Neural cell (in vitro differentiated cells): ENCODE data around the gene ENG. TPM values are rescaled to one million over a fixed set of nuclear protein-coding genes. Genes with fewer than 3 reads are reported as not detected.
A peak's percentile ranks its signal among the peaks of the same experiment; 100 is the strongest.

Experiments used
- H2AFZ ChIP-seq: fragments of 200-600, 300-800 bp; sonication (generic), shearing (Covaris generic); 2 replicates; pipeline ENCODE4 v1.6.0; 2014; ENCODE audit warnings: low read depth, mild to moderate bottlenecking, antibody characterized with exemption, low read length, moderate library complexity
- H3F3A ChIP-seq: fragments of 200-600 bp; shearing (Covaris generic); 2 replicates; pipeline ENCODE4 v1.6.1; 2016; ENCODE audit warnings: mild to moderate bottlenecking, moderate library complexity, mixed read lengths, antibody characterized with exemption, low read length; ENCODE audit not compliant: insufficient read depth, poor library complexity, severe bottlenecking
- H3K27ac ChIP-seq: fragments of 200-600, 300-800 bp; sonication (generic), shearing (Covaris generic); 2 replicates; pipeline ENCODE4 v1.5.1; 2014; ENCODE audit warnings: mild to moderate bottlenecking, low read length, moderate library complexity
- H3K27me3 ChIP-seq: fragments of 300-800, 200-600 bp; sonication (generic), shearing (Covaris generic); 2 replicates; pipeline ENCODE4 v1.6.0; 2014; ENCODE audit warnings: mild to moderate bottlenecking, low read depth, low read length, moderate library complexity; ENCODE audit not compliant: insufficient read depth
- H3K36me3 ChIP-seq: fragments of 300-800, 200-600 bp; sonication (generic), shearing (Covaris generic); 2 replicates; pipeline ENCODE4 v1.5.1; 2014; ENCODE audit warnings: mild to moderate bottlenecking, antibody characterized with exemption, low read length, moderate library complexity; ENCODE audit not compliant: insufficient read depth
- H3K4me2 ChIP-seq: fragments of 300-800, 200-600 bp; sonication (generic), shearing (Covaris generic); 2 replicates; pipeline ENCODE4 v1.6.0; 2014; ENCODE audit warnings: mild to moderate bottlenecking, low read length
- H3K4me3 ChIP-seq: fragments of 300-800, 200-600 bp; sonication (generic), shearing (Covaris generic); 2 replicates; pipeline ENCODE4 v1.5.1; 2014; ENCODE audit warnings: mild to moderate bottlenecking, low read length, moderate library complexity
- H3K79me2 ChIP-seq: fragments of 200-600 bp; shearing (Covaris generic); replicated peaks from 2 replicates; pipeline ENCODE4 v1.6.0; 2014; ENCODE audit warnings: mild to moderate bottlenecking, low read length, moderate library complexity; ENCODE audit not compliant: insufficient read depth
- H3K9ac ChIP-seq: fragments of 300-800, 200-600 bp; sonication (generic), shearing (Covaris generic); 2 replicates; pipeline ENCODE4 v1.6.1; 2016; ENCODE audit warnings: mild to moderate bottlenecking, low read length, mixed read lengths
- H3K9me2 ChIP-seq: fragments of 200-600 bp; shearing (Covaris generic); 2 replicates; pipeline ENCODE4 v1.6.1; 2016; ENCODE audit warnings: mild to moderate bottlenecking, low read length, mixed read lengths; ENCODE audit not compliant: insufficient read depth
- H3K9me3 ChIP-seq: fragments of 200-600, 300-800 bp; sonication (generic), shearing (Covaris generic); 2 replicates; pipeline ENCODE4 v1.6.1; 2016; ENCODE audit warnings: mild to moderate bottlenecking, mixed run types, low read length, moderate library complexity, mixed read lengths
- H4K20me1 ChIP-seq: fragments of 200-600 bp; shearing (Covaris generic); 2 replicates; pipeline ENCODE4 v1.6.1; 2016; ENCODE audit warnings: mild to moderate bottlenecking, mixed run types; ENCODE audit not compliant: insufficient read depth
- EP300 ChIP-seq: fragments of 450-650 bp; conservative IDR thresholded peaks from 2 replicates; pipeline ENCODE4 v1.6.1; 2014; ENCODE audit warnings: antibody characterized with exemption, mild to moderate bottlenecking, moderate library complexity; ENCODE audit not compliant: poor library complexity, severe bottlenecking
- EZH2 ChIP-seq: fragments of 200-600, 300-800 bp; shearing (Covaris generic), sonication (generic); IDR thresholded peaks from 2 replicates; pipeline ENCODE4 v1.6.1; 2014; ENCODE audit warnings: antibody characterized with exemption, low read length, borderline replicate concordance, mild to moderate bottlenecking; ENCODE audit not compliant: insufficient read depth, poor library complexity, severe bottlenecking
- MXI1 ChIP-seq: fragments of 450-650 bp; conservative IDR thresholded peaks from 2 replicates; pipeline ENCODE4 v1.6.1; 2014; ENCODE audit warnings: antibody characterized with exemption, mild to moderate bottlenecking; ENCODE audit not compliant: poor library complexity, severe bottlenecking
- POLR2AphosphoS5 ChIP-seq: IDR thresholded peaks from 2 replicates; pipeline ENCODE4 v1.6.1; 2012
- RAD21 ChIP-seq: fragments of 450-650 bp; conservative IDR thresholded peaks from 2 replicates; pipeline ENCODE4 v1.6.1; 2014; ENCODE audit warnings: antibody characterized with exemption, mild to moderate bottlenecking, moderate library complexity
- SMC3 ChIP-seq: fragments of 450-650 bp; conservative IDR thresholded peaks from 2 replicates; pipeline ENCODE4 v1.6.1; 2014; ENCODE audit warnings: antibody characterized with exemption, mild to moderate bottlenecking, moderate library complexity; ENCODE audit not compliant: poor library complexity
- TAF1 ChIP-seq: IDR thresholded peaks from 2 replicates; pipeline ENCODE4 v1.6.1; 2012; ENCODE audit warnings: low read depth
- polyA plus RNA-seq: library from polyadenylated mRNA; depleted of rRNA; stranded (reverse); fragments of >200 nt; gene quantifications from 2 replicates; pipeline ENCODE4 v1.2.3, GENCODE V29; 2014
- TF ChIP-seq, protein P1 (sequence below): fragments of 450-650 bp; IDR thresholded peaks from 2 replicates; pipeline ENCODE4 v1.5.1; 2014; ENCODE audit warnings: antibody characterized with exemption, mild to moderate bottlenecking, moderate library complexity; ENCODE audit not compliant: poor library complexity, severe bottlenecking
- TF ChIP-seq, protein P2 (sequence below): IDR thresholded peaks from 2 replicates; pipeline ENCODE4 v1.6.1; 2012; ENCODE audit warnings: borderline replicate concordance

The ENG gene
- polyA plus RNA-seq, 1 donor from 2014 or later = not detected

DNA sequence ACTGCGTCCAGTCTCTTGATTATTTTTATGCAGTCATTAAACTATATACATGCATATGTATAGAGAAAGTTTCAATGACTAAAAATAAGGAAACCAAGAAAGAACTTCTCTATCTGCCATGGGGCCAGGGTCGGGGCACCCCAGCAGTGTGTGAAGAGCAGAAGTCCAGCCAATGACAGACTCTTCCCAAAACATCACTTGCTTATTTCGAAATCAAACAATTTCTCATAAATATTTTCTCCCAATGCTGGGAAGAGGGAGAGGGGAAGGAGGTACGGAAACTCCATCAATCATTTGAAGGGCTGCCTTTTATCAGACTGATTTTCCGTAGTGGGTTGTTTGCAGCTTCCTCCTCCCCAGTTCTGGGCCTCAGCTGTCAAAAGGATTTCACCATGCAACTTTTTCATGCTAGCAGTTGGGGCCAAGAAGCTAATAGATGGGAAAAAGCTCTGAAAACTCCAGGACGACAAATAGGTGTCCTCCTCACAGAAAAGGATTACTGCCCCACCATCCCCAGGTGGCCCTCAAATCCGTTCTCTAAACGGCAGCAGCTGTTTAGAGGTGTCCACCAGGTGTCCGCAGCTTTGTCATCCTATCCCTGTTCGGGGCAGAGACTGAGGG, 52.4 kb downstream of the ENG start:
- peak overlapping the region; percentile 76 for H2AFZ ChIP-seq
- peak overlapping the region; percentile 37 for H3K27ac ChIP-seq
- no peaks in the 10 kb centered on the region for H3F3A ChIP-seq
- H3K4me3 ChIP-seq = peak overlapping the region; percentile 91
- TF ChIP-seq, protein P1, sequence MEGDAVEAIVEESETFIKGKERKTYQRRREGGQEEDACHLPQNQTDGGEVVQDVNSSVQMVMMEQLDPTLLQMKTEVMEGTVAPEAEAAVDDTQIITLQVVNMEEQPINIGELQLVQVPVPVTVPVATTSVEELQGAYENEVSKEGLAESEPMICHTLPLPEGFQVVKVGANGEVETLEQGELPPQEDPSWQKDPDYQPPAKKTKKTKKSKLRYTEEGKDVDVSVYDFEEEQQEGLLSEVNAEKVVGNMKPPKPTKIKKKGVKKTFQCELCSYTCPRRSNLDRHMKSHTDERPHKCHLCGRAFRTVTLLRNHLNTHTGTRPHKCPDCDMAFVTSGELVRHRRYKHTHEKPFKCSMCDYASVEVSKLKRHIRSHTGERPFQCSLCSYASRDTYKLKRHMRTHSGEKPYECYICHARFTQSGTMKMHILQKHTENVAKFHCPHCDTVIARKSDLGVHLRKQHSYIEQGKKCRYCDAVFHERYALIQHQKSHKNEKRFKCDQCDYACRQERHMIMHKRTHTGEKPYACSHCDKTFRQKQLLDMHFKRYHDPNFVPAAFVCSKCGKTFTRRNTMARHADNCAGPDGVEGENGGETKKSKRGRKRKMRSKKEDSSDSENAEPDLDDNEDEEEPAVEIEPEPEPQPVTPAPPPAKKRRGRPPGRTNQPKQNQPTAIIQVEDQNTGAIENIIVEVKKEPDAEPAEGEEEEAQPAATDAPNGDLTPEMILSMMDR = no peak
- TF ChIP-seq SMC3 (no peak), TAF1 (no peak), EZH2 (no peak), RAD21 (no peak), EP300 (no peak), MXI1 (no peak), POLR2AphosphoS5 (no peak)
- TF ChIP-seq, protein P2, sequence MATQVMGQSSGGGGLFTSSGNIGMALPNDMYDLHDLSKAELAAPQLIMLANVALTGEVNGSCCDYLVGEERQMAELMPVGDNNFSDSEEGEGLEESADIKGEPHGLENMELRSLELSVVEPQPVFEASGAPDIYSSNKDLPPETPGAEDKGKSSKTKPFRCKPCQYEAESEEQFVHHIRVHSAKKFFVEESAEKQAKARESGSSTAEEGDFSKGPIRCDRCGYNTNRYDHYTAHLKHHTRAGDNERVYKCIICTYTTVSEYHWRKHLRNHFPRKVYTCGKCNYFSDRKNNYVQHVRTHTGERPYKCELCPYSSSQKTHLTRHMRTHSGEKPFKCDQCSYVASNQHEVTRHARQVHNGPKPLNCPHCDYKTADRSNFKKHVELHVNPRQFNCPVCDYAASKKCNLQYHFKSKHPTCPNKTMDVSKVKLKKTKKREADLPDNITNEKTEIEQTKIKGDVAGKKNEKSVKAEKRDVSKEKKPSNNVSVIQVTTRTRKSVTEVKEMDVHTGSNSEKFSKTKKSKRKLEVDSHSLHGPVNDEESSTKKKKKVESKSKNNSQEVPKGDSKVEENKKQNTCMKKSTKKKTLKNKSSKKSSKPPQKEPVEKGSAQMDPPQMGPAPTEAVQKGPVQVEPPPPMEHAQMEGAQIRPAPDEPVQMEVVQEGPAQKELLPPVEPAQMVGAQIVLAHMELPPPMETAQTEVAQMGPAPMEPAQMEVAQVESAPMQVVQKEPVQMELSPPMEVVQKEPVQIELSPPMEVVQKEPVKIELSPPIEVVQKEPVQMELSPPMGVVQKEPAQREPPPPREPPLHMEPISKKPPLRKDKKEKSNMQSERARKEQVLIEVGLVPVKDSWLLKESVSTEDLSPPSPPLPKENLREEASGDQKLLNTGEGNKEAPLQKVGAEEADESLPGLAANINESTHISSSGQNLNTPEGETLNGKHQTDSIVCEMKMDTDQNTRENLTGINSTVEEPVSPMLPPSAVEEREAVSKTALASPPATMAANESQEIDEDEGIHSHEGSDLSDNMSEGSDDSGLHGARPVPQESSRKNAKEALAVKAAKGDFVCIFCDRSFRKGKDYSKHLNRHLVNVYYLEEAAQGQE = no peak
- no peaks in the 10 kb centered on the region for H3K36me3 ChIP-seq
- H3K9me2 ChIP-seq = no peaks in the 10 kb centered on the region
- H3K79me2 ChIP-seq = peaks cover 4% of the 10 kb centered on the region
- no peaks in the 10 kb centered on the region for H4K20me1 ChIP-seq
- no peaks in the 10 kb centered on the region for H3K27me3 ChIP-seq
- peak overlapping the region; percentile 65 for H3K4me2 ChIP-seq
- no peaks in the 10 kb centered on the region for H3K9me3 ChIP-seq
- peak overlapping the region; percentile 80 for H3K9ac ChIP-seq

DNA sequence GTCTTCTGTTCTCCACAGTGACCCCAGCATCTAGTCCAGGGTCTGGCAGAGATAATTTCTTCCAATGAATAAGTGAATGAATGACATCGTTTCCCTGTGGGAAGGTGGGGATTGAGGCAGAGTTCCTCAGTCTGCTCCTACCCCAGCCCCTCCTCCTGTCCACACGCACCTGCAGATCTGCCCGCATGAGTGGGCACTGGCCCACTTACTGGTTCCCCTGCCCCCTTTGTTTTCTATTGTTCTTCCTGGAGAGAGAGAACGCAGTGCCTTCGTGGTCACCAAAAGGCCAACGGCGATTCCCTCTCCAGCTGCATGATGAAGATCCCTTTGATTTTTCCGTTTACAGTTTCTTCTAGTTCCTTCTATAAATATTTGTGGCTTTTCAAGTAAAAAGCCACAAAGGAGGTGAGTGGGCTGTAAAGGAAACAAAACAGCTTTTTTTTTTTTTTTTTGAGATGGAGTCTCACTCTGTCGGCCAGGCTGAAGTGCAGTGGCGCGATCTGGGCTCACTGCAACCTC, 57.5 kb downstream of the ENG start:
- no peaks in the 10 kb centered on the region for H3K79me2 ChIP-seq
- no peak overlapping the region for H3K9ac ChIP-seq
- H3K4me2 ChIP-seq = no peak overlapping the region
- H3K27me3 ChIP-seq = no peaks in the 10 kb centered on the region
- H2AFZ ChIP-seq = no peak overlapping the region
- no peaks in the 10 kb centered on the region for H3K36me3 ChIP-seq
- H3K4me3 ChIP-seq = no peak overlapping the region
- no peak overlapping the region for H3K27ac ChIP-seq
- H3K9me3 ChIP-seq = no peaks in the 10 kb centered on the region
- H3F3A ChIP-seq = no peaks in the 10 kb centered on the region
- no peaks in the 10 kb centered on the region for H3K9me2 ChIP-seq
- TF ChIP-seq POLR2AphosphoS5 (no peak), TAF1 (no peak), EP300 (no peak), MXI1 (no peak), SMC3 (no peak), EZH2 (no peak)
- TF ChIP-seq, protein P2 = no peak
- H4K20me1 ChIP-seq = no peaks in the 10 kb centered on the region
